Panc1 (cell line): ENCODE results near the gene SPATA24.

Experiments
- POLR2AphosphoS5 ChIP-seq: IDR thresholded peaks from 2 replicates; pipeline ENCODE4 v1.6.1; 2012; ENCODE audit warnings: mild to moderate bottlenecking, low read depth, low read length, moderate library complexity
- SIN3A ChIP-seq: IDR thresholded peaks from 2 replicates; pipeline ENCODE4 v1.6.1; 2012; ENCODE audit warnings: low read depth, mild to moderate bottlenecking, low read length, moderate library complexity, borderline replicate concordance; ENCODE audit not compliant: insufficient read depth
- TCF7L2 ChIP-seq: IDR thresholded peaks from 2 replicates; pipeline ENCODE4 v1.6.1; 2011; ENCODE audit warnings: mild to moderate bottlenecking, low read depth, low read length, inconsistent platforms
- TF ChIP-seq, protein P1 (sequence below): fragments of 450-650 bp; IDR thresholded peaks from 2 replicates; pipeline ENCODE4 v1.5.1; 2017; ENCODE audit warnings: mild to moderate bottlenecking
- TF ChIP-seq, protein P2 (sequence below), 2 experiments: IDR thresholded peaks; 2 replicates each; pipeline ENCODE4 v1.6.1; 2011 to 2012; ENCODE audit warnings: low read depth in 2 of 2, control low read depth in 1 of 2, low read length in 1 of 2, mild to moderate bottlenecking in 1 of 2, moderate library complexity in 1 of 2; ENCODE audit not compliant: insufficient read depth in 1 of 2

DNA sequence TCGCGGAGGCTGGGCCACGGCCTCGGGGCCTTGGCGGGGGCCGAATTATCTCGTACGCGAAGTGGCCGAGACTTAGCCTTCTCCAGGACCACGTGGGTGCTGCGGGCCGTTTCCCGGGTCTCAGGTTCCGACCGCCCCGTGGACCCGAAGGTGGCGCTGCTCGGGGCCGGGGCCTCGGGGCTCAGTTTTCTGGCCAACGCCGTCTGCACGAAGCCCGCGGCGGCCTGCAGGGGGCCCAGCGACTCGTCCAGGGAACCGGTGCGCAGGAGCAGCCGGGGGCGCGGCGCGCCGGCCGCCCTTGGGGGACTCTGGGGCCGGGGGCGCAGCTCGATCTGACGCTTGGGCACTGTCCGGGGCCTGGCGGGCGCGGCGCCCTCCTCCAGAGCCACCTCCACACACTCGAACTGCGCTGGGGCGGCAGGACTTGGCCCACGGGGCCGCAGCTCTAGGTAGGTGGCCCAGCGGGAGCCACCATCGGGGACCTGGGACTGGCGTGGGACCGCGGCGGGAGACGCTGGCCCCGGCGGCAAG, 9.7 kb downstream of the SPATA24 start:
- TF ChIP-seq, protein P1, sequence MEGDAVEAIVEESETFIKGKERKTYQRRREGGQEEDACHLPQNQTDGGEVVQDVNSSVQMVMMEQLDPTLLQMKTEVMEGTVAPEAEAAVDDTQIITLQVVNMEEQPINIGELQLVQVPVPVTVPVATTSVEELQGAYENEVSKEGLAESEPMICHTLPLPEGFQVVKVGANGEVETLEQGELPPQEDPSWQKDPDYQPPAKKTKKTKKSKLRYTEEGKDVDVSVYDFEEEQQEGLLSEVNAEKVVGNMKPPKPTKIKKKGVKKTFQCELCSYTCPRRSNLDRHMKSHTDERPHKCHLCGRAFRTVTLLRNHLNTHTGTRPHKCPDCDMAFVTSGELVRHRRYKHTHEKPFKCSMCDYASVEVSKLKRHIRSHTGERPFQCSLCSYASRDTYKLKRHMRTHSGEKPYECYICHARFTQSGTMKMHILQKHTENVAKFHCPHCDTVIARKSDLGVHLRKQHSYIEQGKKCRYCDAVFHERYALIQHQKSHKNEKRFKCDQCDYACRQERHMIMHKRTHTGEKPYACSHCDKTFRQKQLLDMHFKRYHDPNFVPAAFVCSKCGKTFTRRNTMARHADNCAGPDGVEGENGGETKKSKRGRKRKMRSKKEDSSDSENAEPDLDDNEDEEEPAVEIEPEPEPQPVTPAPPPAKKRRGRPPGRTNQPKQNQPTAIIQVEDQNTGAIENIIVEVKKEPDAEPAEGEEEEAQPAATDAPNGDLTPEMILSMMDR = peak; percentile 27; the same call in 1 of the 2 replicates
- TF ChIP-seq, protein P2, sequence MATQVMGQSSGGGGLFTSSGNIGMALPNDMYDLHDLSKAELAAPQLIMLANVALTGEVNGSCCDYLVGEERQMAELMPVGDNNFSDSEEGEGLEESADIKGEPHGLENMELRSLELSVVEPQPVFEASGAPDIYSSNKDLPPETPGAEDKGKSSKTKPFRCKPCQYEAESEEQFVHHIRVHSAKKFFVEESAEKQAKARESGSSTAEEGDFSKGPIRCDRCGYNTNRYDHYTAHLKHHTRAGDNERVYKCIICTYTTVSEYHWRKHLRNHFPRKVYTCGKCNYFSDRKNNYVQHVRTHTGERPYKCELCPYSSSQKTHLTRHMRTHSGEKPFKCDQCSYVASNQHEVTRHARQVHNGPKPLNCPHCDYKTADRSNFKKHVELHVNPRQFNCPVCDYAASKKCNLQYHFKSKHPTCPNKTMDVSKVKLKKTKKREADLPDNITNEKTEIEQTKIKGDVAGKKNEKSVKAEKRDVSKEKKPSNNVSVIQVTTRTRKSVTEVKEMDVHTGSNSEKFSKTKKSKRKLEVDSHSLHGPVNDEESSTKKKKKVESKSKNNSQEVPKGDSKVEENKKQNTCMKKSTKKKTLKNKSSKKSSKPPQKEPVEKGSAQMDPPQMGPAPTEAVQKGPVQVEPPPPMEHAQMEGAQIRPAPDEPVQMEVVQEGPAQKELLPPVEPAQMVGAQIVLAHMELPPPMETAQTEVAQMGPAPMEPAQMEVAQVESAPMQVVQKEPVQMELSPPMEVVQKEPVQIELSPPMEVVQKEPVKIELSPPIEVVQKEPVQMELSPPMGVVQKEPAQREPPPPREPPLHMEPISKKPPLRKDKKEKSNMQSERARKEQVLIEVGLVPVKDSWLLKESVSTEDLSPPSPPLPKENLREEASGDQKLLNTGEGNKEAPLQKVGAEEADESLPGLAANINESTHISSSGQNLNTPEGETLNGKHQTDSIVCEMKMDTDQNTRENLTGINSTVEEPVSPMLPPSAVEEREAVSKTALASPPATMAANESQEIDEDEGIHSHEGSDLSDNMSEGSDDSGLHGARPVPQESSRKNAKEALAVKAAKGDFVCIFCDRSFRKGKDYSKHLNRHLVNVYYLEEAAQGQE (IDR thresholded peaks at IDR 0.05; ENCODE audit: insufficient read depth in 1 of 2, low read depth in 2 of 2, low read length in 1 of 2) = no peak
- TF ChIP-seq SIN3A = no peak
- no peak for TF ChIP-seq POLR2AphosphoS5
- no peak for TF ChIP-seq TCF7L2
